Panc1 (cell line): ENCODE results near the gene TWF2.

Source experiments
- CTCF ChIP-seq: fragments of 450-650 bp; IDR thresholded peaks from 2 replicates; pipeline ENCODE4 v1.5.1; 2017; ENCODE audit warnings: mild to moderate bottlenecking
- POLR2AphosphoS5 ChIP-seq: IDR thresholded peaks from 2 replicates; pipeline ENCODE4 v1.6.1; 2012; ENCODE audit warnings: mild to moderate bottlenecking, low read depth, low read length, moderate library complexity
- REST ChIP-seq, 2 experiments: IDR thresholded peaks; 2 replicates each; pipeline ENCODE4 v1.6.1; 2011 to 2012; ENCODE audit warnings: low read depth in 2 of 2, control low read depth in 1 of 2, low read length in 1 of 2, mild to moderate bottlenecking in 1 of 2, moderate library complexity in 1 of 2; ENCODE audit not compliant: insufficient read depth in 1 of 2
- SIN3A ChIP-seq: IDR thresholded peaks from 2 replicates; pipeline ENCODE4 v1.6.1; 2012; ENCODE audit warnings: low read depth, mild to moderate bottlenecking, low read length, moderate library complexity, borderline replicate concordance; ENCODE audit not compliant: insufficient read depth
- TCF7L2 ChIP-seq: IDR thresholded peaks from 2 replicates; pipeline ENCODE4 v1.6.1; 2011; ENCODE audit warnings: mild to moderate bottlenecking, low read depth, low read length, inconsistent platforms

GRCh38 chr3:52203701-52204100 lies 35.3 kb downstream of the TWF2 start:
- TF ChIP-seq SIN3A, result no peak
- no peak for TF ChIP-seq REST (IDR thresholded peaks at IDR 0.05; ENCODE audit: insufficient read depth in 1 of 2, low read depth in 2 of 2, low read length in 1 of 2)
- no peak for TF ChIP-seq CTCF
- TF ChIP-seq TCF7L2, result no peak
- no peak for TF ChIP-seq POLR2AphosphoS5
